ENCODE results near the gene LRRC26.
A peak's percentile ranks its signal among the peaks of the same experiment; 100 is the strongest.
"Not testable (repeated sequence)": the region's sequence is repeated elsewhere in the genome, so short reads cannot be mapped to it uniquely, and the experiment has no call there.

The LRRC26 gene

GRCh38 chr9:137130176-137130755 lies 39.6 kb downstream of the LRRC26 start:
- no peak for DNase-seq

DNA sequence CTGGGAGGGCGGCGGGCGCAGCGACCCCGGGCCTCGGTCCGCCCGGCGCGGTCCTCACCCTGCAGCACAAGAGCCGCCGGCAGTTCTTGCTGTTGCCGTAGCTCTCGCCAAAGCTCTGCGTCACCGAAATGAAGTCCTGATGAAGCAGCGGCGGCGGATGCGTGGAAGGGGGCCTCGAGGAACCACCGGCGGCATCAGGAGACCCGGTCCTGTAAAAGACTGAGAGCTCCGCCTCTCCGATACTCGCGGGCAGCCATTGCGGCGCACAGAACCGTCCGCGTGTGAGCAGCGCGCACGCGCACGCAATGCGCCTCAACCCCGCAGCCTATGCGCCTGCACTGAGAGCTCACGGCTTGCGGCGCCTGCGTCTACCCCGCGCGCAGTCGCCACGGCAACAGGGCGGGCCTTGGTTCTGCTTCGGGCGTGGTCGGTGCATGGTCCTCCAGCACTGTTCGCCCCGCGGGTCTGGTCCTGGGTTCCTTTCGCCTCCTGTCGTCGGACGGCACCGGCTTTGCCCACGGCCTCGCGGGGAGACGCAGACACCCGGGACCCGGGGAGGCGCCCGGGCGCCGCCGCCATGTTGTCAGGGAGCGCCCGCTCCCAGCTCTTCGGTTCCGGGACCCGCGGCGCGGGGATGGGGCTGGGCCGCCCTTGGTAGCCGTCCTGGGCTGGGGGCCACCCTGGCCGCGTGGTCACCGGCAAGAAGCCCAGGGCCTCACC lies 40.2 kb downstream of the LRRC26 start:
- DNase-seq = peak; percentile 83

DNA sequence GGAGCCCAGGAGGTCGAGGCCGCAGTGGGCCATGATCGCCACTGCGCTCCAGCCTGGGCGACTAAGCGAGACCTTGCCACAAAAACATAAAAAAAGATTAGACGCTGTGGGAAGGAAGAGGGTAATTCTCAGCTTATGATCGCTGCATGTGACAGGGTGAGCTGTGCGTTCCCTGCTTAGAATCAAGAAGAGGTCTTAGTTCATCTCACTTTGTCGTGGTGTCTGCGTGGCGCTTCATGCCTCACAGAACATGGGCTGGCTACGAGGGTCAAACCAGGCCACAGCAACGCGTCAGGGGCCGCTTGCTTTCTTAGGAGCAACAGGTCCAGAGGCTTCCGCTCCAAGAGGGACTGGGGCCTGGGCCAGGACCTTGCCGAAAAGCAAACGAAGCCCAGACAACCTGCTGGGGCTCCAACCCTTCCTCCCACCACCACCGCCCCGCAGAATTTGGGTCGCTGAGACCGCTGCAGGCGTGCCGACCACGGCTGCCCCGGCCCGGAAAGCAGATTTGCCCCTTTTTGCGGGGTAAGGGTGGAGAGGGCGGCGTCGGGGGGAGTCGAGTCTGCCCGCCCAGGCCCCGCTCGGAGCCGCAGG lies 40.9 kb downstream of the LRRC26 start:
- no peak for DNase-seq

DNA sequence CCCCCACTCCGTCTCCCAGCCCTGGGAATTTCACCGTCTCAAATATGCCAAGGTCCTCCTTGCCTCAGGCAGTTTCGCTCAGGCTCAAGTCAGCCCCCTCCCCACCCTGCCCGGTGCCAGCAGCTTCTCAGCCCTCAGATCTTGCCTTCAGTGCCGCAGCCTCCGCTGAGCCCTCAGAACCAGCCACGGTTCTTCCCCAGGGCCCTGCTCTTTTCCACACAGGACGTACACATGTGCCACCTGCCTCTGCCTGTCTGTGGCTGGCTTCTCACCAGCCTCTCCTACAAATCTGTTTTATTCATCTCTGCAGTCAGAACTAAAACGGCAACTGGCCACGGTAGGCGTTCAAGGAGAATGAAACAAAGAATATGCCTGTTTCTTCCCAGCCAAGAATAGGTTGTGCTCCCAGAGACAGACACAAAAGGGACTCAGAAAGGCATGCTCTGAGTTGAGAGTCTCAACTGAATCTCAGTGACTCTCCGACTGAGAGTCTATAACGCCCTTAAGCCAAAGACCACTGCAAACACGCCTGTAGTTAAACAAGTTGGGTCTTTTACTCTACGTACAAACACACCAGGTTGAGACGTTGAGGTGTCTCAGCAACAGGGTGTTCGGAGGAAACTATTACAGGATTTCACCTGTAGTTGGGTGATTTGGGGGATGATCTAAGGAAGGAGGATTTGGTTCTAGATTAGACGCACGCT lies 41.5 kb downstream of the LRRC26 start:
- DNase-seq = no peak

- DNase-seq = peak; percentile 18
Measured at GRCh38 chr9:137127301-137128157, 42.3 kb downstream of the LRRC26 start.

DNA sequence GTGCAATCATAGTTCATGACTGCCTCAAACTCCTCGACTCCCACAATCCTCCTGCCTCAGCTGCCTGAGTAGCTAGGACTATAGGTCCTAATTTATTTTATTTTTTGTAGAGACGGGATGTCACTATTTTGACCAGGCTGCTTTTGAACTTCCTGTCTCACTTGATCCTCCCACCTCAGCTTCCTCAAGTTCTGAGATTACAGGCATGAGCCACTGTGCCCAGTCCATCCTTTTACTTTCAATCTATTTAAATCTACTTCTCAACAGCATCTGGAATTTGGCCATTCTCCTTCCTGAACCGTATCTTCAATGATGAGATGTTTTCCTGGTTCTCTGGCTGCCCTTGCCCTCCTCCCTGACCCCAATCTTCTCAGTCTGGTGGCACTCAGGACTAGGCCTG lies 43.1 kb downstream of the LRRC26 start:
- no peak for DNase-seq

GRCh38 chr9:137123952-137124462 lies 45.8 kb downstream of the LRRC26 start:
- DNase-seq = not testable (repeated sequence)

DNA sequence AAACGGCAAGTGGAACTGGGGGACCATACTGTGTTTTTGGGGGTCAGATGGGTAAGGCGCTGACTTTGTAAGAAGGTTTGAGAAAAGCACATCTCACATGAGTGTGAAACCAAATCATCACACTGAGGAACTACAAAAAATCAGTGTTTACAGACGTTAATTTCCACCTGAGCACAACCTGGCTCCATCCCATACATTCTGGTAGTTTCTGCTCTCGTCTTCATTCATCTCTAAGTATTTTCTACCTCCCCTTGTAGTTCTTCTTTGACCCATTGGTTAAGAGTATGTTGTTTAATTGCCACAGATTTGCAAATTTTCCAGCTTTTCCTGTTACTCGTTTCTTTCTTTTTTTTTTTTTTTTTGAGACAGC lies 46.4 kb downstream of the LRRC26 start:
- no peak for DNase-seq

DNA sequence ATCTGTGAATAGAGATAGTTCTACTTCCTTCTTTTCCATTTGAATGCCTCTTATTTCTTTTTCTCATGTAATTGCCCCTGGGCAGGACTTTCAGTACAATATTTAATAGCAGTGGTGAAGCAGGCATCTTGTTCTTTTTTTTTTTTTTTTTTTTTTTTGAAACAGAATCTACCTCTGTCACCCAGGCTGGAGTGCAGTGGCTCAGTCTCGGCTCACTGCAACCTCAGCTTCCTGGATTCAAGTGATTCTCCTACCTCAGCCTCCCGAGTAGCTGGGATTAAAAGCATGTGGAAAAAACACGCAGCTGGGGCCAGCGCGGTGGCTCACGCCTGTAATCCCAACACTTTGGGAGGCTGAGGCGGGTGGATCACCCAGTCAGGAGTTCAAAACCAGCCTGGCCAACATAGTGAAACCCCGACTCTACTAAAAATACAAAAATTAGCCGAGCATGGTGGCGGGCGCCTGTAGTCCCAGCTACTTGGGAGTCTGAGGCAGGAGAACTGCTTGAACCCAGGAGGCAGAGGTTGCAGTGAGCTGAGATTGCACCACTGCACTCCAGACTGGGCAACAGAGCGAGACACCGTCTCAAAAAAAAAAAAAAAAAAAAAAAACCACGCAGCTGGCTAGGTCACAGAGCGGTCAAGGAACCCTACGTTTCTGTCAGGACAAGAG lies 46.9 kb downstream of the LRRC26 start:
- DNase-seq = not testable (repeated sequence)

DNA sequence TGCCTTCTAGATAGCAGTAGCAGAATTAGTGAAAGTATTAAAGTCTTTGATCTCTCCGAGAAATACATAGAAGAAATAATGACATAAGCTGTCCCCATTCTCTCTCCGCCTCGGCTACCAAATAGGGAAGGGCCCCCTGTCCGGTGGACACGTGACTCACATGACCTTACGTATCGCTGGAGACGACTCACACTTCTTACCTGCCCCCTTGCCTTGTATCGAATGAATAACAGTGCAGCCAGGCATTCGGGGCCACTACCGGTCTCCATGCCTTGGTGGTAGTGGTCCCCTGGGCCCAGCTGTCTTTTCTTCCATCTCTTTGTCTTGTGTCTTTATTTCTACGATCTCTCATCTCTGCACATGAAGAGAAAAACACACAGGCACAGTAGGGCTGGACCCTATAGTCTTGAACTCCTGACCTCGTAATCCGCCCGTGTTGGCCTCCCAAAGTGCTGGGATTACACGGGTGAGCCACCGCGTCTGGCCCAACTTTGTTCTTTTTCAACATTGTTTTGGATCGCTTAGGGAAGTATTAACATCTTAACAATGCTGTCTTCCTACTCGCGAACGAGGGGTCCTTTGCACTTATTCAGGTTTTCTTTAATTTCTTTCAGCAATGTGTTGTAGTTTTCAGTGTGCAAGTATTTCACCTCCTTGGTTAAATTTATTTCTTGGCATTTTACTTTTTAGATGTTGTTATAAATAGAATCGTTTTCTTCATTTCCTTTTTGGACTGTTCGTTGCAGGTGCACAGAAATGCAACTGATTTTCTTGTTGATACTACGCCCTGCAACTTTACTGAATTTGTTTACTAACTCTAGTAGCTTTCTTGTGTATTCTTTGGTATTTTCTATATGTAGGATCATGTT lies 47.7 kb downstream of the LRRC26 start:
- DNase-seq = not testable (repeated sequence)
